T-helper 1 cell (primary cell): ENCODE data around the gene TSPAN15.
"Not testable (repeated sequence)": the region's sequence is repeated elsewhere in the genome, so short reads cannot be mapped to it uniquely, and the experiment has no call there.

ENCODE experiments used
- DNase-seq, 5 donors: peaks; one replicate each; pipeline ENCODE4 v3.0.0-alpha.2; 2012 to 2020

Gene TSPAN15

DNA sequence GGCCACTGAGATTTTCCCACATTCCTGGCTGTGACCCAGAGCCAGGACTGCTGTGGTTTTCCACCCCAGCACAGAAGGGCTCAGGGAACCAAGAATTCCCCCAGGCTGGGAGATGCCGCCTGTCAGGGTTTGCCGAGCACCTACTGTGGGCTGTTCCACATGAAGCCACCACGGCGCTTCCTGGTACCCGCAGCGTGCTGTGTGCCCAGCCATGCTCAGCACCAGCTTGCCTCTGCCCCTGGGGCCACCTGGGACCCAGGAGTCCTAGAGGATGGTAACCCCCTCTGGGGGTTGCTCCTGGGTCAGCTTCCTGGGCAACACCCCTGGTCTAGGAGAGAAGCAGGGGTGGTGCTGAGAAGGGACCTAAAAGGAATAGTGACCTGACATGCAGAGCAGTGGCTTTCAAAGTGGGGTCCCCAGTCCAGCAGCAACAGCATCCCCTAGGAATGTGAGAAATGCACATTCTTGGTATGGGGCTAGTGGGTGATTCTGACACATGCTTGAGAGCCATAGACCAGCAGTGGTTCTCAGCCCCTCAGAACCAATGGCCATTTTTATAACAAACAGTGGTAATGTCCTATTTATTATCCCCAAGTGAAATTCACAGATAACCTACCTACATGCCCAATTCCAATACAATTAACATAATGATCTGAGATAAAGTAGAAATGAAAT, 53.4 kb downstream of the TSPAN15 start:
- no peak for DNase-seq

DNA sequence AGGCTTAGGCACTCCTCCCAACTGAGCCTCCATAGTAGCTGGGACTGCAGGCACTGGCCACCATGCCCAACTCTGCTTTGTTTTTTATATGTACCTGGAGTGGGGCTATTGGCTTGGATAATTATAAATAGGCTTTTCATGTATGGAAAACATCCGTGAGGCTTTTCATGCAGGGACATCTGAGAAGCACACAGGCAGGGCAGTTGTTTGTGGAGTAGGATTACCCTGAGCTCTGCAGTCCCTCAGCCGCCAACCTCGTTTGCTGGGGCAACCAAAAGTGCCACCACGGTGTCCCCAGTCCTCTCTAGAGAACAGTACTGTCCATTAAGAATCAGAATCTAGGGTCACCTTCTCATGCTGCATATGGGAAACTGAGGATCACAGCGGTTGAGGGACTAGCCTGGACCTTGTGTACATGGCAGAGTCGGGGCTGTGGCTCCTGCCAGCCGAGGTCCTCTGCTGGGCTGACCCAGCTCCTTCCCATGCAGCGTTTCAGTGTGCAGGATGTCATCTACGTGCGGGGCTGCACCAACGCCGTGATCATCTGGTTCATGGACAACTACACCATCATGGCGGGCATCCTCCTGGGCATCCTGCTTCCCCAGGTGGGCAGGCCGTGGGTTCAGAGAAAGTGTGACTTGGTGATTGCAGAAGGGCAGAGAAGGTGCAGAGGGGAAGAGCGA, 54.5 kb downstream of the TSPAN15 start:
- DNase-seq: no peak

DNA sequence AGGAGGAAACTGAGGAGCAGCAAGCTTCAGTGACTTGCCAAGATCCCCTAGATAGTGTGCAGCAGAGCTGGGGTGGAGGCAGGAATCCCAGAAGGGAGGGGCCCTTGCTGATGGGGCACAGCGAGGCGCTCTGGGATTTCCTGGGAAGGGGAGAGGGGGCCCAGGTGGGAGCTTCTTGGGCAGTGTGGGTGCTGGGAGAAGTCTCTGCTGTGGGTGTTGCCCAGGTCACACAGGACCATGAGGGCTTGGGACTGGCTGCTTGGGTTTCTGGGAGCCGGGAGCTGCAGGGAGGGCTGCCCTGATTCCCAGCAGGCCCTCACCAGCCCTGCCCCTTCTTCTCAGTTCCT, 55.2 kb downstream of the TSPAN15 start:
- no peak for DNase-seq

DNA sequence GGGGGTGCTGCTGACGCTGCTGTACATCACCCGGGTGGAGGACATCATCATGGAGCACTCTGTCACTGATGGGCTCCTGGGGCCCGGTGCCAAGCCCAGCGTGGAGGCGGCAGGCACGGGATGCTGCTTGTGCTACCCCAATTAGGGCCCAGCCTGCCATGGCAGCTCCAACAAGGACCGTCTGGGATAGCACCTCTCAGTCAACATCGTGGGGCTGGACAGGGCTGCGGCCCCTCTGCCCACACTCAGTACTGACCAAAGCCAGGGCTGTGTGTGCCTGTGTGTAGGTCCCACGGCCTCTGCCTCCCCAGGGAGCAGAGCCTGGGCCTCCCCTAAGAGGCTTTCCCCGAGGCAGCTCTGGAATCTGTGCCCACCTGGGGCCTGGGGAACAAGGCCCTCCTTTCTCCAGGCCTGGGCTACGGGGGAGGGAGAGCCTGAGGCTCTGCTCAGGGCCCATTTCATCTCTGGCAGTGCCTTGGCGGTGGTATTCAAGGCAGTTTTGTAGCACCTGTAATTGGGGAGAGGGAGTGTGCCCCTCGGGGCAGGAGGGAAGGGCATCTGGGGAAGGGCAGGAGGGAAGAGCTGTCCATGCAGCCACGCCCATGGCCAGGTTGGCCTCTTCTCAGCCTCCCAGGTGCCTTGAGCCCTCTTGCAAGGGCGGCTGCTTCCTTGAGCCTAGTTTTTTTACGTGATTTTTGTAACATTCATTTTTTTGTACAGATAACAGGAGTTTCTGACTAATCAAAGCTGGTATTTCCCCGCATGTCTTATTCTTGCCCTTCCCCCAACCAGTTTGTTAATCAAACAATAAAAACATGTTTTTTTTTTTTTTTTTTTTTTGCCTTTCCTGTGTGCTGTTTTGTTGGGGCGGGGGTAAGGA, 55.8 kb downstream of the TSPAN15 start:
- DNase-seq: no peak

DNA sequence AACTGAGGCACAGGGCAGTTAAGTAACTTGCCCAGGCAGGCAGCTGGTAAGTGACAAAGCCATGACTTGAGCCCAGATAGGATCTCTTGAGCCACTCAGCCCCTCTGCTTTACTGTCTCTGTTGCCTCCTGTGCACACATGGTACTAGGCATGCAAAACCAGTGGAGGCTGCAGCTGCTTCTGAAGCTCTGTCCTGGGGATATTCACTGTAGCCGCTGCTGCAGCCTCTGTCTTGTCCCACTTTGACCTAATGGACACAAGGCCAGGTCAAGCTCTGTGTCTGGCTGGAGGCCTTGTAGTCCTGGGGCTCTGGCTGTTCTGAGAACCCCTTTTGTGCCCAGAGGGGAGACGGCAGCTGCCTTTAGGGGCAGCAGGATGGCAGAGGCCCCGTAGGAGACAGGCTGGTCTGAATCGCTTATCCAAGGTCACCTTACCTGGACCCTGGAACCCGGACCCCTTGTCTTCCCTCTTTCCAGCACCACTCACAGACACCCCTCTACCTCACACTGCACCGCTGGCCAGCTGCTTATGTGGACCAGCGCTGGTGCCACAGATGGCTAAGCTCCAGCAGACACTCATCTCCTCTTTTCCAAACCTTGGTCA, 57.6 kb downstream of the TSPAN15 start:
- DNase-seq: no peak

DNA sequence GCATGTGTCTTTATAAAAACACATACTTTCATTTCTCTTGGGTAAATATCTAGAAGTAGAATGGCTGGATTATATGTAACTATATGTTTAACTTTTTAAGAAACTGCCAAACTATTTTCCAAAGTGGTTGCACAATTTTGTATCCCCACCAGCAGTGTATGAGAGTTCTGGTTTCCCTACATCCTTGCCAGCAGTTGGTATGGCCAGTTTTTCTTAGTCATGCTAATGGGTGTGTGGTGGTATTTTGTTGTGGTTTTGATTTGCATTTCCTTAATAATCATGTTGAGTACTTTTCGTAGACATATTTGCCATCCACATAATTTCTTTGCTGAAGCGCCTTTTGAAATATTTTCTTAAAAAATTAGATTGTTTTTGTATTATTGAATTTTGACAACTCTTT, 61.6 kb downstream of the TSPAN15 start:
- no peak for DNase-seq

DNA sequence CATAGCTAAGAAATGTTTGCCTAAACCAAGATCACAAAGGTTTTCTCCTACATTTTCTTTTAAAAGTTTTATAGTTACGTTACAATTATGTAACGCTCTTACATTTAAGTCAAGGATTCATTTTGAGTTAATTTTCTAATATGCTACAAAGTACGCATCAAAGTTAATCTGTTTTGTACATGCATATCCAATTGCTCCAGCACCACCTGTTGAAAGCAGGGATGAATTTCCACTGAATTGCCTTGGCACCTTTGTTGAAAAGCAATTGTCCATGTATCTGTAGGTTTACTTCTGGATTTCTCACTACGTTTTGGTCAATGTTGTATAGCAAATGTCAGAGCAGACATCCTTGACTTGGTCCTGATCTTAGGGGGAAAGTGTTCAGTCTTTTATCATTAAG, 62.4 kb downstream of the TSPAN15 start:
- DNase-seq: no peak

DNA sequence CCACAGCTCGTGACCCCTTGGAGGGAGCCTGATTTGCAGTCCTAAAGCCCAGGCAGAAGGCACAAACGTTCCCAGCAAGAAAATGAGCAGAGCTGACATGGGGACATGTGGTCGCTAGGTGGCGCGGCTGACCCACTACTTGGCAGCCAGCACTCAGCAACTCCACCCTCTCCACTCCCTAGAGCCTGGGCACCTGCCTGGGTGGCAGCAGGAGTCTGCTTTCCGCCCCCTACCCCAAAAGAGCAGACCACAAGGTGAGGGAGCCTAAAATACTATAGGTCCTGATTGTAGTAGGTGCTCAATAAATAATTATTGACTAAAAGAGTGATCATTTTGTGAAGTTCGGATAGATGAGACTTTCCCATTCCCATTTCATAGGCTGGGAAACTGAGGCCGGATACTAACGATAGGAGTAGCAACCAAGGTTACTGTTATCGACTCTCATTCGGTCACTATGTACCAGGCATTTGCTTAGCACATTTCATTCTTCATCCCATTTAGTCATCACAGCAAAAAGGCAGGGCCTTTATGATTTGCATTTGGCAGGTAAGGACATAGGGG, 64.5 kb downstream of the TSPAN15 start:
- DNase-seq: peak; percentile 47 to 75 (median 69)

DNA sequence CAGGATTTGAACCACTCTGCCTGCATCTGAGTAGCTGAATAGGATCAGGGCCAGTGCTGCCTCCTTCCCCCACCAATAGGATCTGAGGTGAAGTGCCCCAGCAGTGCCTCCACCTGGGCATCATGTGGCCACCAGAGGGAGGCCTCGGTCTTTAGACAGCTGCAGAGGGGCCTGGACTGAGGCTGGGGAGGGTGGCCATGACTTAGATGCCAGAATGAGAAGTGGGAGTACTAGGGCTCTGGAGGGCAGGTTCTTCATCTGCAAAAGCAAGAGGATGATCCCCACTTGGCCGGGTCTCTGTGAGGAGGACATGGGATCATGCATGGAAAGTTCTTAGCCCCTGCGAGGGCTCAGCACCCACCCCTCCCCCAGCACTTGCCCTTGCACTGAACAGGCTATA, 65.1 kb downstream of the TSPAN15 start:
- peak in 1 of 5 donors; percentile 21 for DNase-seq

DNA sequence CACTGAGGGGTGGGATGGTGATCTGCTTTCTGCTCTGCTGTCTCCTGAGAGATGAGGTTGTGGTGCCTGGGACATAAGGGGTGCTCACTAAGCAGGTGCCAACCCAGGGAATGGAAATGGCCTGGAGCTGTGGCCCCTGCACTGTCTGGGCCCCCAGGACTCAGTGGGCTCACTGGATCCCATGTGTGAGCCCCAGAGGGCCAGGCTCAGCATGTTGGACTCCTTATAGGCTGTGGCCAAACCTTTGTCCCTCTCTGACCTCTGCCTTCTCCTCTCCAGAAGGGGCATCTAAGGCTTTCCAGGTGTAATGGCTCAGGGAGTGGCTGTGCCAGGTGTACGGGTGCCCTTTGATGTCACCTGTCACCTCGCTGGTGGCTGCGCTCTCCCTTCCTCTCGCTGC, 65.5 kb downstream of the TSPAN15 start:
- no peak for DNase-seq

DNA sequence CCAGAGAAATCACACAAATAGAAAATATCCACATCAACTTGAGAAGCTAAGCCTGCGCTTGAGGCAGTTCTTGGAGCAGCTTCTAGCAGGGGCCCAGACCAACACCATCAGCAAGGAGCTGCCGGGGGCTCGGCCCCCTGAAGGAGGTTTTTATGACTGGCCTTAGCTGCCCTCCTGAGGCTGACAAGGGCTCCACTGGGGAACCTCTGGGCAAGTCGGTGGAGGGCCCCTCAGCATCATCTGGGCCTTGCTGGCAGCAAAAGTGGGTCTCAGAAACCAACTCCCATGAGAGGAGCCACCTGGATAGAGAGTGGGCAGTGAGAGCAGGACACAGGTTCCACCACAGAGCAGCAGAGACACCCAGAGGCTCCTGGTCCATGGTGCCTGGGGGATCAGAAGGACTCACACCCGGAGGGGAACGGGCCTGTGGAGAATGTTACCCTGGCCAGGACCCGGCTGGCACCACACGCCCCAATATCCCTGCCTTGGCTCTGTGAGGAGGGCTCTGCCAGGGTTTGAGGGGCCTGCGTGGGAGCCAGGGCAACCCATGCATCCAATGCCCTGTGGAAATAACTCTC, 66.1 kb downstream of the TSPAN15 start:
- no peak for DNase-seq

DNA sequence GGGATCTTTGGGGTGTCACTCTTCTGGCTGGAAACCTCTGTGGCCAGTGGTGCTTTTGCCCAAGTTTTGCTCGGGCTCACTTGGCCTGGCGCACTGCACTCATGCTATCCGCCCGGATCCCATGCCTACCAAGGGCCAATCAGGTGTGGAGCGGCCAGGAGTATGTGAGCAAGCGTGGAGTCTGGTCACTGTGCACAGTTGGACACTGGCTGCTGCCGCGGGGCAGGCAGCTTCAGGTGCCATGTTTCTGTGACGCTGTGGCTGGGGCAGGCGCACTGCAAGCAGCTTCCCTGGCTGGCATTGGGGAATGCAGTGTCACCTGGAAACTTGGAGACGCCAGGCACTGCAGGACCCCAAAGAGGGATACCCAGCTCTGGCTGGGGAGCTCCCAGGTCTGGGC, 76.7 kb downstream of the TSPAN15 start:
- DNase-seq: no peak

DNA sequence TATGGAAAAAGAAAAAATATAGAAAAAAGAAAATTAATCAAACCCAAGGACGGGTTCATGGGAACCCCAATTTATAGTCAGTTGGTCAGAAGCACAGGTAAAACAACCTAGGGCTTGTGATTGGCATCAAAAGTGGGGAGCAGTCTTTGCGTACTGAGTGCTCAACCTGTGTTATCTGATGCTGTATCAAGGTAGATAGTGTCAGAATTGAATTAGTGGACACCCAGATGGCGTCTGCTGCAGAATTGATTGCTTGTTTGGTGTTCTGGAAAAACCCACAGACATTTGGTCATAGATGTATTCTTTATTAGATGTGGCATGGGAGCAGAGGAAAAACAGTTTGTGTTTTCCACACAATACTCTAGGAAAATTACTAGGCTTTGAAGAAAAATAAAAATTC, 82.4 kb downstream of the TSPAN15 start:
- no peak for DNase-seq

DNA sequence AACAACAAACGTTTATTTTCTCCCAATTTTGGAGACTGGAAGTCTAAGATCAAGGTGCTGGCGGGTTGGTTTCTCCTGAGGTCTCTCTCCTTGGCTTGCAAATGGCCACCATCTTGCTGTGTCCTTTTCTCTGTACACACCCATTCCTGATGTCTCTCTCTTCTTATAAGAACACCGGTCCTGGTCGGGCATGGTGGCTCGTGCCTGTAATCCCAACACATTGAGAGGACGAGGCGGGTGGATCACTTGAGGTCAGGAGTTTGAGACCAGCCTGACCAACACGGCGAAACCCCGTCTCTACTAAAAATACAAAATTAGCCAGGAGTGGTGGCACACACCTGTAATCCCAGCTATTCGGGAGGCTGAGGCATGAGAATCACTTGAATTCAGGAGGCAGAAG, 85.3 kb downstream of the TSPAN15 start:
- not testable (repeated sequence) for DNase-seq

DNA sequence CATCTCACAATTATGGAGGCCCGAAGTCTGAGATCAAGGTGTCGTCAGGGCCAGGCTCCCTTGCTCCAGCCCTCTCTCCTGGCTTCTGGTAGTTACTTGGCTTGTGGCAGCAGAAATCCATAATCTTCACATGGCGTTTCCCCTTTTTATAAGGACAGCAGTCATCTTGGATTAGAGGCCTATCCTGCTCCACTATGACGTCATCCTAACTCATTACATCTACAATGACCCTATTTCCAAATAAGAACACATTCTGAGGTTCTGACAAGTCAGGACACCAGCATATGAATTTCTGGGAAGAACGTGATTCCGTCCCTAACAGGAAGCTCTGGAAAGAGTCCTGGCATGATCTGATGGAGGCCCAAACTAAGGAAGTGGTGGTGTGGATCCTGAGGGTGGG, 86.2 kb downstream of the TSPAN15 start:
- no peak for DNase-seq

DNA sequence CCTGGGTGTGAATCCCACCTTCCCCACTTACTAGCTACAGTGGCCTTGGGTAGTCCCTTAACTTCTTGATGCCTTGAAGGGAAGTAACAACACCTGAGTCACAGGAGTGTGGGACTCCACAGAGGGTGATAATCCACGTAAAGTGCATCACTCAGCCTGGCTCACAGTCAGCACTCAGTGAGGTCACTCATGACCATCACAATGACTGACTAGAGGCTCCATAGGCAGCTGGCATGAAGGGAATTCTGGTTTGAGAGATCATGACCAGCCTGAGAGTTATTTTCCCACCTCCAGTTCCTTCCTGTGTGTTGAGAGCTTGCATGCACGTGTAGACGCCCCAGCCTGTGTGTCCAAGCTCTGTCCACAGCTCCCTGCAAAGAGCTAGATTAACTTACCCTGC, 87.2 kb downstream of the TSPAN15 start:
- no peak for DNase-seq

DNA sequence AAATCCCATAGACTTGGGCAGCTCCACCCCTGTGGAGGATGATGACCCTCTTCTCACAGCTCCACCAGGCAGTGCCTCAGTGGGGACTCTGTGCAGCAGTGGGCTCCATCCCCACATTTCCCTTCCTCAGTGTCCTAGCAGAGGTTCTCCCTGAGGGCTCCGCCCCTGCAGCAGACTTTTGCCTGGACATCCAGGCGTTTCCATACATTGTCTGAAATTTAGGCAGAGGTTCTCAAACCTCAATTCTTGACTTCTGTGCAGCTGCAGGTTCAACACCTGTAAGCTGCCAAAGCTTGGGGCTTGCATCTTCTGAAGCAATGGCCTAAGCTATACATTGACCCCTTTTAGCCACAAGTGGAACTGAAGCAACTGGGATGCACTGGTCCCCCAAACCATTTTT, 90.2 kb downstream of the TSPAN15 start:
- DNase-seq: no peak

DNA sequence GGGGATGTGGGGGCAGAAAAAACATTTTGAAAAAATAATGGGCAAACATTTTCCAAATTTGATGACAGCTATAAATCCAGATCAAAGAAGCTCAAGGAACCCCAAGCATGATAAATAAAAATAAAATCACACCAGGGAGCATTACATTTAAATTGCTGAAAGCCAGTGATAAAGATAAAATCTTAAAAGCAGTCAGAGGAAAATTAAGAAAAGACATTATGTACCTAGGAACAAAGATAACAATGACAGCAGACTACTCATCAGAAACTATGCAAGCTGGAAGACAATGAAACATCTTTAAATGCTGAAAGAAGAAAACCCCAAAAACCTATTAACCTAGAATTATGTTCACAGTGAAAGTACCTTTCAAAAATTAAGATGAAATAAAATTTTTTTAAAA, 98.7 kb downstream of the TSPAN15 start:
- DNase-seq: no peak

DNA sequence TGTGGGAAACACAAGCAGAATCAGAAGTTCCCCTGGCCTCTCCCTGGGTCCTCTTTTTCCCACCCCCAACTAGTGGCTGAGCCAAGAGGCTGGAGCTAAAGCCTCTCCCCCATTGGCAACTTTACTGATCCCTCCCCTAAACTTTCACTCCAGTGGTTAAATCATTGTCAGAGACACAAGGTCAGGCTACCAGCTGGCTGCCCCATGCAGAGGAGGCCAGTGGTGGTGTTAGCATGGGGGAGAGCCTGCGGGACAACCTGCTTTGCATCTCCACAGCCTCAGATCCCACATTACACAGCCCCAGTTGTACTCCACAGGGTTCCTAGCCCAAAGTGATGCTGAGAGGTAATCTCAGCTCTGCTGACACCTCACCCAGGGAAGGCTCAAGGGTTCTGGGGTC, 101.0 kb downstream of the TSPAN15 start:
- no peak for DNase-seq

DNA sequence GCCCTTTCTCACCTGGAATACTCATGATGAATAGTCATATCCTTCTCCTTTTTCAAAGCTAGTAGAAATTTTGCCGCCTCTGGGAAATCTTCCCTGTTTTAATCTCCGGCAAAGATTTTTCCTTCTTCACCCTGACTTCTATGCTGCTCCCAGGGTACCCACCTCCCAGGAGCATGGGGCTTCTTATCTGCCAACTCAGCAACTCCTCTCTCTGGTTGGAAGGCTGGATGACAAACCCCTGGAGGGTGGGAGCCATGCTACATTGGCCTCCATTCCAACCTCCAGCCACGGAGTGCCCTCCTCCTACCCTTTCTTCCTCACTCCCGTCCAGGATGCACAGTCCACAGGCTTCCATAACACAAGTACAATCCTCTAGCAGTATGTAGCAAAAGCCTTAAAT, 102.1 kb downstream of the TSPAN15 start:
- DNase-seq: no peak

DNA sequence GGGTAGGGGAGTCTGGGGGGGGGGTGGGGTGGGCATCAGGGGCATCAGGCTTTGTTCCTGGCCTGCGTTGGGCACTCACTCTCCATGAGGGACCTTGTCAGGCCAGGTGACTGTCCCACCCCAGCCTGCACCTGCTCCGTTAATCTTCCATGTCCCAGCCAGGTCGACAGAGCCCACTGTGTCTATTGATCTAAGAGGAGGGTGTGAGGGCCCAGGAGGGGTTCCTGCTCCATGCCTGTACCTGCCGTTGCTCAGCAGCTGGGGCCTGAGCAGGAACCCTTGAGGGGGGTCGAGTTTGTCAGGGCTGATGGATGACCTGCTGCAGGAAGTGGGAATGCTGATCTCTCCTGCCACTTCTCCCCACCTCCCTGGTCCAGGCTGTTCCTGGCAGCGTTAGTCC, 103.3 kb downstream of the TSPAN15 start:
- no peak for DNase-seq
